GM13977 (cell line): ENCODE data around the gene ATXN1.

Experiments used
- DNase-seq: peaks from one replicate; pipeline ENCODE4 v3.0.0; 2012; ENCODE audit warnings: low spot score
- in situ Hi-C: fragments of 300-500 bp; cut with MboI; formaldehyde crosslinking; loops from one replicate; pipeline ENCODE4 v1.12.0; 2022; ENCODE audit warnings: low sequenced_read_pairs, low pct_unique_long_range_greater_than_20kb, mixed read lengths, inconsistent platforms; ENCODE audit not compliant: unreplicated experiment
- TF ChIP-seq, protein P1 (sequence below): IDR thresholded peaks from 2 replicates; pipeline ENCODE4 v1.5.1; 2012; ENCODE audit warnings: mild to moderate bottlenecking, control low read depth; ENCODE audit not compliant: insufficient read depth; ENCODE audit errors: extremely low read depth, missing control alignments

The ATXN1 gene

DNA sequence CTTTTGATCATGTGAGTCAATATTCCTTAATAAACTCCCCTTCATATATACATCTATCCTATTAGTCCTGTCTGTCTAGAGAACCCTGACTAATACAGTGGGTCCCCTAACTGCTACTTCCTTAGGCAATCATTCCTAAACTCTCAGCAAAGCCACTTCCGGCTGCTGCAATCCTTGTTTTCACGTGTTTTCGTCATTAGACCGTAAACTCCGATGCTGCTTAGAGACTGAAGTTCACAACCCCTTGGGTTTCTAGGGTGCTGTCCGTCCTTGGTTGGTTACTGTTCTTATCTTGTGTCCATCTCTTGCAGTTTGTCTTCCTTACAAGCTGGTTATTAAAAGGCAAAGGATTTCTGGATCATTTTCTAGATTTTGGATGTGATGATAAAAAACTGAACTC, 416.5 kb downstream of the ATXN1 start:
- TF ChIP-seq, protein P1, sequence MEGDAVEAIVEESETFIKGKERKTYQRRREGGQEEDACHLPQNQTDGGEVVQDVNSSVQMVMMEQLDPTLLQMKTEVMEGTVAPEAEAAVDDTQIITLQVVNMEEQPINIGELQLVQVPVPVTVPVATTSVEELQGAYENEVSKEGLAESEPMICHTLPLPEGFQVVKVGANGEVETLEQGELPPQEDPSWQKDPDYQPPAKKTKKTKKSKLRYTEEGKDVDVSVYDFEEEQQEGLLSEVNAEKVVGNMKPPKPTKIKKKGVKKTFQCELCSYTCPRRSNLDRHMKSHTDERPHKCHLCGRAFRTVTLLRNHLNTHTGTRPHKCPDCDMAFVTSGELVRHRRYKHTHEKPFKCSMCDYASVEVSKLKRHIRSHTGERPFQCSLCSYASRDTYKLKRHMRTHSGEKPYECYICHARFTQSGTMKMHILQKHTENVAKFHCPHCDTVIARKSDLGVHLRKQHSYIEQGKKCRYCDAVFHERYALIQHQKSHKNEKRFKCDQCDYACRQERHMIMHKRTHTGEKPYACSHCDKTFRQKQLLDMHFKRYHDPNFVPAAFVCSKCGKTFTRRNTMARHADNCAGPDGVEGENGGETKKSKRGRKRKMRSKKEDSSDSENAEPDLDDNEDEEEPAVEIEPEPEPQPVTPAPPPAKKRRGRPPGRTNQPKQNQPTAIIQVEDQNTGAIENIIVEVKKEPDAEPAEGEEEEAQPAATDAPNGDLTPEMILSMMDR, result no peak
- DNase-seq, result no peak
- in situ Hi-C loops, result loop anchor here (25.0 kb wide), 1 partner anchor 743 kb away; no protein-coding TSS in a partner anchor

GRCh38 chr6:16343593-16343992, 417.7 kb downstream of the ATXN1 start:
- in situ Hi-C loops, result loop anchor here (25.0 kb wide), 1 partner anchor 744 kb away; no protein-coding TSS in a partner anchor

DNA sequence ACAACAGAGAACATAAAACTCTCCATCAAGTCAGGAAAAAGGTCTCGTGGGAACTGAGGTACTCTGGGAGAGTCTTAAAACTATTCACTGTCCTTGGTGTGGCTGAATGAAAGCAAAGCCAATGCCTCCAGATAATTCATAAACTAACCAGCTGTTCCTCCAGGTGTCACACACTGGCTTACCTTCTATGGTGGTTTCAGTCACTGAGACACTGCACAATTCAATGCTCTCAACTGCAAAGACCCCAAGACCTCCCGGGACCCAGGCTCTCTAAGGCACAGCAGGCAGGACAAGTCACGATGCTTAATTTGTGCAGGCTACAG, 422.0 kb downstream of the ATXN1 start:
- no peak for DNase-seq
- TF ChIP-seq, protein P1, result no peak
- in situ Hi-C loops, result loop anchor here (10.0 to 25.0 kb wide), 3 partner anchors 176 to 748 kb away; partner anchors contain the start of gene ATXN1

More at GRCh38 chr6:16343593-16343992, 417.7 kb downstream of the ATXN1 start:
- TF ChIP-seq, protein P1, result no peak
- no peak for DNase-seq

GRCh38 chr6:16338577-16339264, 422.5 kb downstream of the ATXN1 start:
- TF ChIP-seq, protein P1, result no peak
- DNase-seq, result no peak
- in situ Hi-C loops, result loop anchor here (10.0 to 25.0 kb wide), 3 partner anchors 176 to 749 kb away; partner anchors contain the start of gene ATXN1

- in situ Hi-C loops, result loop anchor here (10.0 to 25.0 kb wide), 3 partner anchors 177 to 750 kb away; partner anchors contain the start of gene ATXN1
- no peak for DNase-seq
- TF ChIP-seq, protein P1, result no peak
Observed at GRCh38 chr6:16337295-16337975, 423.8 kb downstream of the ATXN1 start.

DNA sequence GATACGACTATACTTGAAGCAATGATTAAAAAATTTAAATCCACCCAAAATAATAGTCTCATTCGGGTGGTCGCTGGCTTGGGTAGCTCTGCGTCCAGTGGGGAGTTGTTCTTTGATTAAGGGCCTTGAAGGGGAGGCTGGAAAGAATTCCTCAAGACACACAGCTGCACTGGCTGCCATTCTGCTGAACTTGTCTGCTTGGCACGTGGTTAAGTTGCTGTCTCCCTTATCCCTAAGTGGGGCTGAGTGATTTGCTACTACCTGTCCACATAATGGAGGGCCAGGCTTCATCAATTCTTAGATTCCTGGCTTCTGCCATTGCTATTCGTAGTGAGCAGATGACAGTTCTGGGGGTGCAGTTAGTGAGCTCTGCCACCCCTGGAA, 424.4 kb downstream of the ATXN1 start:
- no peak for DNase-seq
- TF ChIP-seq, protein P1, result no peak
- in situ Hi-C loops, result loop anchor here (10.0 to 25.0 kb wide), 3 partner anchors 178 to 750 kb away; partner anchors contain the start of gene ATXN1
